Karpas-422 (cell line): ENCODE measurements around the gene RPS19. TPM values are rescaled to one million over a fixed set of nuclear protein-coding genes. Genes with fewer than 3 reads are reported as not detected.

ENCODE experiments used
- DNase-seq: peaks from one replicate; pipeline ENCODE4 v3.0.0-alpha.2; 2015
- H2AFZ ChIP-seq: fragments of 200-600 bp; sonication (generic); 2 replicates; pipeline ENCODE4 v1.6.1; 2014; ENCODE audit warnings: antibody characterized with exemption, low read length, mixed read lengths
- H3K27ac ChIP-seq: fragments of 200-600 bp; sonication (generic); 2 replicates; pipeline ENCODE4 v1.5.1; 2014; ENCODE audit warnings: mild to moderate bottlenecking, low read length, moderate library complexity
- H3K27me3 ChIP-seq: fragments of 200-600 bp; sonication (generic); 2 replicates; pipeline ENCODE4 v1.6.1; 2014; ENCODE audit warnings: low read length, mixed read lengths
- H3K36me3 ChIP-seq: fragments of 200-600 bp; sonication (generic); 2 replicates; pipeline ENCODE4 v1.6.1; 2014; ENCODE audit warnings: low read length, mixed read lengths; ENCODE audit not compliant: insufficient read depth
- H3K4me1 ChIP-seq: fragments of 200-600 bp; sonication (generic); 2 replicates; pipeline ENCODE4 v1.6.1; 2014; ENCODE audit warnings: mild to moderate bottlenecking, low read length, mixed read lengths
- H3K4me2 ChIP-seq: fragments of 200-600 bp; sonication (generic); 2 replicates; pipeline ENCODE4 v1.6.1; 2014; ENCODE audit warnings: low read length, low read depth, mild to moderate bottlenecking; ENCODE audit not compliant: poor library complexity, severe bottlenecking
- H3K4me3 ChIP-seq: fragments of 200-600 bp; sonication (generic); 2 replicates; pipeline ENCODE4 v1.5.1; 2014; ENCODE audit warnings: mild to moderate bottlenecking, antibody characterized with exemption, low read length, mixed read lengths
- H3K79me2 ChIP-seq: fragments of 200-600 bp; sonication (generic); 2 replicates; pipeline ENCODE4 v1.6.1; 2014; ENCODE audit warnings: mild to moderate bottlenecking, low read length, mixed read lengths
- H3K9ac ChIP-seq: fragments of 200-600 bp; sonication (generic); 2 replicates; pipeline ENCODE4 v1.6.0; 2014; ENCODE audit warnings: low read length
- H3K9me2 ChIP-seq: fragments of 200-600 bp; sonication (generic), shearing (Covaris generic); replicated peaks from 2 replicates; pipeline ENCODE4 v1.6.0; 2014; ENCODE audit warnings: mild to moderate bottlenecking, low read length, moderate library complexity; ENCODE audit not compliant: insufficient read depth
- H3K9me3 ChIP-seq: fragments of 300-700, 200-600 bp; sonication (generic); 2 replicates; pipeline ENCODE4 v1.6.1; 2014; ENCODE audit warnings: low read length, mixed read lengths
- H4K20me1 ChIP-seq: fragments of 200-600 bp; sonication (generic); 2 replicates; pipeline ENCODE4 v1.6.1; 2014; ENCODE audit warnings: mild to moderate bottlenecking, antibody characterized with exemption, low read length, low read depth; ENCODE audit not compliant: insufficient read depth
- total RNA-seq: library from RNA; depleted of rRNA; stranded (reverse); fragments of >200 nt; shearing (Covaris generic); gene quantifications from 2 replicates; pipeline ENCODE4 v1.2.3, GENCODE V29; 2014; ENCODE audit warnings: low replicate concordance

Gene RPS19
- total RNA-seq, 1 experiment from 2014 or later: 2,482 TPM

DNA sequence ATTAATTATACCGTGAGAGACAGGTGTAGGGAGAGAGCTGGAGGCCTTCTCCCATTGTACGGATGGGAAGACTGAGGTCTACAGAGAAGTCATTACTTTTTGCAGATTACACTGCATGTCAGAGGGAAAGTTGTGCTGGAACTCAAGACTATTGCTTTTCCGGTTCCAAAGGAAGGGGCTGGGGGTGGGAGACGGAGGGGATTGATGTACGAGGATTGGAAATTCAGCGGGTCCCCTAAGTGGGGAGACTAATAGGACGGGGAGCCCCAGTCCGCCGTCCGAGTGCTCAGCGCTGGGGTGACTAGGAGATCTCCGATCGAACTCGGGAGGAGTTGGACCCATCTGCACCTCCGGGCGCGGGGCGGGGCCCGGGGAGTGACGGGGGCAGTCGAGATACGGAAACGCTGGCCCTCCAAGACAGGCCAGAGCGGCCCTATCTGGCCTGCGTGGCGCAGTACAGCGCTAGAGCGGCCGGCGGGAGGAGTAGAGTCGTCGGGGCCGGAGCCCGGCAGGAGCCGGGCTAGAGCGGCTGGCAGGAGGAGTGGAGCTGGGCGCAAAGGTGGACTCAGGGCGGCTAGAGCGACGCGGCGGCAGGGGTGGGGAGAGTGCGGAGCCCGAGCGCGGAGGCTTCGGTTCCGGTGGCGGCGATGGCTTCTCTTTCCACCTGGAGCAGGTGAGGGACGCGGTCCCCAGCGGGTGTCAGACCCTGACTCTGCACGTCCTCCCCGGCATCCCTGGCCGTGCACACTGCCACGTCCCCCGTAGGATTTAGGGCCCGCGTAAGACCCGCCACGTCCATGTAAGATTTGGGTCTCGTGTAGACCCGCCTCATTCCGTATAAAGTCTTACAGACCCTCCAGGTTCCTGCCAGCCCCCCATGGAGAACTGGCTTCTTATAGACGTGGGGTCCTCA is 24.0 kb downstream of the RPS19 start:
- no peak overlapping the region for H2AFZ ChIP-seq

DNA sequence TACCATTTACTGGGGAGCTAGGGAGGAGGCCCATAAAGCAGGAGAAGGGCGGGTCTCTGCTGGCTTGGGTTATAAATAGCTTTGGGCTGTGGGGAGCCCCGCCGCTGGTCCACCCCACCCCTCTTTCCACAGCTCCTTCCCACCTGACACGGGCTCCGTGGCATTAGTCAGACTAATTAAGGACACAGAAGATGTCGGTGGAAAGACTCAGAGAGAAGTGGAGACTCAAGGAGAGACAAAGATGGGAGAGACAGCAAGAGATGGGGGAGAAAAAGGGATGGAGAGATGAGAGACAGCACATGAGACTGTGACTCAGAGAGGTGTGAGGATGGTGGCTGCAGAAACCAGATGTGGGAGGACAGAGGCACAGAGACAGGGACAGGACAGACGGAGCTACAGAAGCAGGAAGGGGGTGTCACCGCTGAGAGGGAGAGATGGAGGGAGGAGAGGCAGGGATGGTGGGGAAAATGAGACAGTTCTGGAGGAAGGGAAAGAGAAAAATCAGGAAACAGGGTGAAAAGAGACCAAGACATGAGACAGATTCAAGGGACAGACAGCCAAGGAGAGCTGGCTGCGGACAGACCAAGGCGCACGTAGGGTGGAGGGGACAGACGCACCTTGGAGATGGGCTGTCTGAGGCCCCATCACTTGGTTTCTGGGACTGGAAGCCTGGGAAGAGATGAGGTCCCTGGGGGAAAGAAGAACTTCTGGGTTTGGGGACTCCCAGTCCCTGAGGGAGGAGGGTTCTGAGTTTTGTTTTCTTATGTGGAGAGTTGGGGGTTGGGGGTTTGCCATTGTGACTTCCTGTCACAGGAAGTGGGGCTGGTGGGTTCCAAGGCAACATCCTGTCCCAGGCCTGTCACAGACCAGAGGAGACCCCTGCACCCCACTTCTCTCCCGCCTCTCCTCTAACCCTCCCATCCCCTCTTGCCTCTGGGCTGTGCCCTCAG is 27.0 kb downstream of the RPS19 start:
- Histone ChIP-seq H3K9me3 (no peaks in the 10 kb centered on the region), H3K4me2 (peak overlapping the region; percentile 8), H3K27me3 (no peaks in the 10 kb centered on the region), H3K9me2 (no peaks in the 10 kb centered on the region), H3K9ac (peak overlapping the region; percentile 37), H3K27ac (peak overlapping the region; percentile 74), H3K4me1 (peaks cover 42% of the 10 kb centered on the region), H3K4me3 (no peak overlapping the region), H3K36me3 (peaks cover 5% of the 10 kb centered on the region; the same call in 1 of the 2 replicates), H4K20me1 (0 out of 2 replicates have a peak, but pooled peaks cover 6% of the 10 kb centered on the region), H3K79me2 (peaks cover 47% of the 10 kb centered on the region), H2AFZ (no peak overlapping the region)
- DNase-seq: no peak

More for the DNA sequence above, 24.0 kb downstream of the RPS19 start:
- Histone ChIP-seq H4K20me1 (0 out of 2 replicates have a peak, but pooled peaks cover 6% of the 10 kb centered on the region), H3K27ac (peak overlapping the region; percentile 98), H3K27me3 (no peaks in the 10 kb centered on the region), H3K9ac (peak overlapping the region; percentile 92), H3K79me2 (peaks cover 54% of the 10 kb centered on the region), H3K4me1 (peaks cover 66% of the 10 kb centered on the region), H3K9me2 (no peaks in the 10 kb centered on the region), H3K4me3 (peak overlapping the region; percentile 95), H3K9me3 (no peaks in the 10 kb centered on the region), H3K36me3 (peaks cover 8% of the 10 kb centered on the region; the same call in 1 of the 2 replicates), H3K4me2 (peak overlapping the region; percentile 94)
- DNase-seq: peak; percentile 99

GRCh38 chr19:41887711-41888382 is 27.8 kb downstream of the RPS19 start:
- Histone ChIP-seq H3K9me3 (no peaks in the 10 kb centered on the region), H3K27me3 (no peaks in the 10 kb centered on the region), H3K79me2 (peaks cover 47% of the 10 kb centered on the region), H3K4me2 (no peak overlapping the region), H3K4me3 (no peak overlapping the region), H3K4me1 (peaks cover 35% of the 10 kb centered on the region), H4K20me1 (0 out of 2 replicates have a peak, but pooled peaks cover 6% of the 10 kb centered on the region), H2AFZ (no peak overlapping the region), H3K36me3 (peaks cover 5% of the 10 kb centered on the region; the same call in 1 of the 2 replicates), H3K9ac (peak overlapping the region; percentile 37), H3K9me2 (no peaks in the 10 kb centered on the region), H3K27ac (peak overlapping the region; percentile 74)
- no peak for DNase-seq

GRCh38 chr19:41888926-41889325 is 28.9 kb downstream of the RPS19 start:
- no peak for DNase-seq
- Histone ChIP-seq H3K36me3 (peaks cover 5% of the 10 kb centered on the region; the same call in 1 of the 2 replicates), H3K27ac (no peak overlapping the region), H3K79me2 (peaks cover 41% of the 10 kb centered on the region), H3K27me3 (no peaks in the 10 kb centered on the region), H3K4me3 (no peak overlapping the region), H3K9me3 (no peaks in the 10 kb centered on the region), H3K9me2 (no peaks in the 10 kb centered on the region), H3K9ac (no peak overlapping the region), H3K4me1 (peaks cover 30% of the 10 kb centered on the region), H3K4me2 (no peak overlapping the region), H2AFZ (no peak overlapping the region), H4K20me1 (0 out of 2 replicates have a peak, but pooled peaks cover 6% of the 10 kb centered on the region)

- H3K27me3 ChIP-seq: no peaks in the 10 kb centered on the region
- no peaks in the 10 kb centered on the region for H3K9me2 ChIP-seq
- peaks cover 7% of the 10 kb centered on the region; the same call in 1 of the 2 replicates for H3K36me3 ChIP-seq
- no peak overlapping the region for H3K27ac ChIP-seq
- H3K9me3 ChIP-seq: no peaks in the 10 kb centered on the region
- no peak overlapping the region for H3K9ac ChIP-seq
- no peak for DNase-seq
- H3K79me2 ChIP-seq: peaks cover 35% of the 10 kb centered on the region
- 0 out of 2 replicates have a peak, but pooled peaks cover 2% of the 10 kb centered on the region for H4K20me1 ChIP-seq
- H3K4me1 ChIP-seq: peaks cover 27% of the 10 kb centered on the region
- no peak overlapping the region for H3K4me3 ChIP-seq
- H2AFZ ChIP-seq: no peak overlapping the region
- no peak overlapping the region for H3K4me2 ChIP-seq
These were observed 29.8 kb downstream of the RPS19 start for GRCh38 chr19:41889896-41890295.

GRCh38 chr19:41890936-41891335 is 30.9 kb downstream of the RPS19 start:
- H3K4me3 ChIP-seq: no peak overlapping the region
- H3K79me2 ChIP-seq: peaks cover 25% of the 10 kb centered on the region
- no peaks in the 10 kb centered on the region for H4K20me1 ChIP-seq
- peaks cover 23% of the 10 kb centered on the region for H3K4me1 ChIP-seq
- H3K9me2 ChIP-seq: no peaks in the 10 kb centered on the region
- DNase-seq: no peak
- no peak overlapping the region for H3K27ac ChIP-seq
- H3K36me3 ChIP-seq: peaks cover 16% of the 10 kb centered on the region; the same call in 1 of the 2 replicates
- no peak overlapping the region for H3K4me2 ChIP-seq
- H2AFZ ChIP-seq: no peak overlapping the region
- no peaks in the 10 kb centered on the region for H3K9me3 ChIP-seq
- H3K27me3 ChIP-seq: no peaks in the 10 kb centered on the region
- no peak overlapping the region for H3K9ac ChIP-seq

- peaks cover 12% of the 10 kb centered on the region for H3K4me1 ChIP-seq
- no peaks in the 10 kb centered on the region for H4K20me1 ChIP-seq
- DNase-seq: no peak
- no peak overlapping the region for H3K9ac ChIP-seq
- H3K27me3 ChIP-seq: no peaks in the 10 kb centered on the region
- no peaks in the 10 kb centered on the region for H3K9me3 ChIP-seq
- no peak overlapping the region for H3K4me2 ChIP-seq
- no peak overlapping the region for H3K27ac ChIP-seq
- peaks cover 16% of the 10 kb centered on the region; the same call in 1 of the 2 replicates for H3K36me3 ChIP-seq
- H3K9me2 ChIP-seq: no peaks in the 10 kb centered on the region
- H2AFZ ChIP-seq: no peak overlapping the region
- H3K79me2 ChIP-seq: peaks cover 11% of the 10 kb centered on the region
- no peak overlapping the region for H3K4me3 ChIP-seq
These were observed 32.3 kb downstream of the RPS19 start for GRCh38 chr19:41892173-41892902.
